PC-3 (cell line): ENCODE results near the gene AJAP1. TPM values are rescaled to one million over a fixed set of nuclear protein-coding genes. Genes with fewer than 3 reads are reported as not detected.

ENCODE experiments used
- ATAC-seq: fragments of 200-7000 bp; cut with Tn5 transposase; 2 replicates; pipeline ENCODE4 v1.9.1; 2020; ENCODE audit warnings: mild to moderate bottlenecking, moderate library complexity
- Bru-seq: library from RNA; stranded (reverse); fragments of 400-500 nt; gene quantifications from one replicate; lab custom pipeline; 2021; lab: Mats Ljungman, UMichigan
- BruChase-seq, 2 experiments: library from RNA; stranded (reverse); fragments of 400-500 nt; gene quantifications; one replicate each; lab custom pipeline; 2021; lab: Mats Ljungman, UMichigan
- BruUV-seq: library from RNA; stranded (reverse); fragments of 400-500 nt; replicated peaks from 2 replicates; lab custom pipeline; 2021; lab: Mats Ljungman, UMichigan
- CTCF ChIA-PET: fragments of 300-600 bp; sonication (Branson Sonifier 250); formaldehyde crosslinking; loops from one replicate; lab custom pipeline; 2022; ENCODE audit warnings: antibody characterized with exemption; lab: Charles Lee
- POLR2A ChIA-PET: fragments of 300-600 bp; sonication (Branson Sonifier 250); formaldehyde crosslinking; loops from one replicate; lab custom pipeline; 2022; ENCODE audit warnings: antibody characterized with exemption; ENCODE audit not compliant: unreplicated experiment; lab: Charles Lee
- DNase-seq: peaks from one replicate; pipeline ENCODE4 v3.0.0-alpha.2; 2015
- H2AFZ ChIP-seq: fragments of 300-600 bp; sonication (generic); 2 replicates; pipeline ENCODE4 v1.6.0; 2016; ENCODE audit warnings: antibody characterized with exemption, low read length
- H3F3A ChIP-seq: fragments of 300-600 bp; sonication (generic); one replicate; pipeline ENCODE4 v1.6.0; 2017; ENCODE audit warnings: antibody characterized with exemption, low read length, control low read depth, mild to moderate bottlenecking; ENCODE audit not compliant: unreplicated experiment
- H3K27ac ChIP-seq: fragments of 300-600 bp; sonication (generic); 2 replicates; pipeline ENCODE4 v1.5.1; 2016; ENCODE audit warnings: mild to moderate bottlenecking, low read length
- H3K27me3 ChIP-seq: fragments of 300-600 bp; sonication (generic); 2 replicates; pipeline ENCODE4 v1.6.1; 2016; ENCODE audit warnings: low read length, mixed read lengths
- H3K36me3 ChIP-seq: fragments of 300-600 bp; sonication (generic); 2 replicates; pipeline ENCODE4 v1.6.1; 2016; ENCODE audit warnings: low read depth, mixed run types, low read length, mixed read lengths
- H3K4me1 ChIP-seq: fragments of 300-600 bp; sonication (generic); 2 replicates; pipeline ENCODE4 v1.5.1; 2016; ENCODE audit warnings: low read length; ENCODE audit not compliant: insufficient read depth
- H3K4me2 ChIP-seq: fragments of 300-600 bp; sonication (generic); 2 replicates; pipeline ENCODE4 v1.6.0; 2016; ENCODE audit warnings: low read length
- H3K4me3 ChIP-seq: fragments of 300-600 bp; sonication (generic); 2 replicates; pipeline ENCODE4 v1.5.1; 2016; ENCODE audit warnings: mild to moderate bottlenecking, low read length, mixed read lengths
- H3K79me2 ChIP-seq: fragments of 300-600 bp; sonication (generic); 2 replicates; pipeline ENCODE4 v1.6.1; 2017; ENCODE audit warnings: low read length, mixed read lengths
- H3K9ac ChIP-seq: fragments of 300-600 bp; sonication (generic); 2 replicates; pipeline ENCODE4 v1.6.0; 2016; ENCODE audit warnings: mild to moderate bottlenecking, low read length
- H3K9me2 ChIP-seq: fragments of 300-600 bp; sonication (generic); replicated peaks from 2 replicates; pipeline ENCODE4 v1.6.1; 2016; ENCODE audit warnings: mixed run types, low read length, mixed read lengths
- H3K9me3 ChIP-seq: fragments of 300-600 bp; sonication (generic); 2 replicates; pipeline ENCODE4 v1.6.1; 2016; ENCODE audit warnings: low read length, mixed read lengths
- H4K20me1 ChIP-seq: fragments of 300-600 bp; sonication (generic); 2 replicates; pipeline ENCODE4 v1.6.1; 2016; ENCODE audit warnings: low read length, mixed read lengths
- CTCF ChIP-seq: fragments of 300-600 bp; sonication (generic); conservative IDR thresholded peaks from 2 replicates; pipeline ENCODE4 v1.5.1; 2017; ENCODE audit warnings: antibody characterized with exemption, low read depth, mild to moderate bottlenecking, low read length
- EZH2 ChIP-seq: fragments of 300-600 bp; sonication (generic); IDR thresholded peaks from one replicate; pipeline ENCODE4 v1.6.1; 2017; ENCODE audit warnings: antibody characterized with exemption, mild to moderate bottlenecking, low read length; ENCODE audit not compliant: unreplicated experiment
- EZH2phosphoT487 ChIP-seq: fragments of 300-600 bp; sonication (generic); IDR thresholded peaks from 2 replicates; pipeline ENCODE4 v1.6.1; 2018; ENCODE audit warnings: mild to moderate bottlenecking, antibody characterized with exemption, low read length, borderline replicate concordance
- intact Hi-C: fragments of 100-400 bp; cut with micrococcal nuclease; formaldehyde crosslinking; loops from 2 replicates; pipeline ENCODE4 v1.9.0; 2023
- long read RNA-seq: library from polyadenylated mRNA; unstranded; transcript quantifications from one replicate; pipeline ENCODE4 v2.0.0, GENCODE V29; 2021; ENCODE audit not compliant: unreplicated experiment
- total RNA-seq: library from RNA; depleted of rRNA; stranded (reverse); fragments of >200 nt; gene quantifications from 2 replicates; pipeline ENCODE4 v1.2.3, GENCODE V29; 2014; rRNA removed

The AJAP1 gene, protein sequence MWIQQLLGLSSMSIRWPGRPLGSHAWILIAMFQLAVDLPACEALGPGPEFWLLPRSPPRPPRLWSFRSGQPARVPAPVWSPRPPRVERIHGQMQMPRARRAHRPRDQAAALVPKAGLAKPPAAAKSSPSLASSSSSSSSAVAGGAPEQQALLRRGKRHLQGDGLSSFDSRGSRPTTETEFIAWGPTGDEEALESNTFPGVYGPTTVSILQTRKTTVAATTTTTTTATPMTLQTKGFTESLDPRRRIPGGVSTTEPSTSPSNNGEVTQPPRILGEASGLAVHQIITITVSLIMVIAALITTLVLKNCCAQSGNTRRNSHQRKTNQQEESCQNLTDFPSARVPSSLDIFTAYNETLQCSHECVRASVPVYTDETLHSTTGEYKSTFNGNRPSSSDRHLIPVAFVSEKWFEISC
- total RNA-seq (not detected in 2 replicates), Bru-seq, nascent RNA (percentile 4 among the genes with signal in this experiment), BruChase-seq, experiment 1, labeled RNA remaining after a 6-hour chase (percentile 2 among the genes with signal in this experiment), BruChase-seq, experiment 2, labeled RNA remaining after a 2-hour chase (percentile 0 among the genes with signal in this experiment)
- long read RNA-seq, result 0 reads

GRCh38 chr1:4653796-4654725 is at the start of gene AJAP1:
Gene AJAP1 (plus strand): TSS chr1:4654609. CDS start chr1:4655426, 817 bp downstream.
- no TSS peak for BruUV-seq
- TF ChIP-seq EZH2phosphoT487 (no peak), EZH2 (no peak), CTCF (no peak)
- no peaks in the 10 kb centered on the region for H3K79me2 ChIP-seq
- intact Hi-C loops, result loop anchor here (10.0 kb wide), 1 partner anchor 749 kb away; the partner anchor contains the start of gene C1orf174
- no peaks in the 10 kb centered on the region for H3K9me3 ChIP-seq
- no peaks in the 10 kb centered on the region for H3K9me2 ChIP-seq
- H3K4me3 ChIP-seq, result no peak within 1 kb of the TSS
- no peaks in the 10 kb centered on the region for H4K20me1 ChIP-seq
- no peak within 1 kb of the TSS for H3K27ac ChIP-seq
- no peak within 1 kb of the TSS for H2AFZ ChIP-seq
- H3F3A ChIP-seq, result no peaks in the 10 kb centered on the region
- peaks cover 34% of the 10 kb centered on the region for H3K27me3 ChIP-seq
- H3K4me2 ChIP-seq, result no peak within 1 kb of the TSS
- ChIA-PET CTCF (no interaction called here), POLR2A (no interaction called here)
- peaks cover 12% of the 10 kb centered on the region; the same call in 1 of the 2 replicates for H3K4me1 ChIP-seq
- H3K9ac ChIP-seq, result no peak within 1 kb of the TSS
- DNase-seq (no peak), ATAC-seq (no peak)
- H3K36me3 ChIP-seq, result no peaks in the 10 kb centered on the region

DNA sequence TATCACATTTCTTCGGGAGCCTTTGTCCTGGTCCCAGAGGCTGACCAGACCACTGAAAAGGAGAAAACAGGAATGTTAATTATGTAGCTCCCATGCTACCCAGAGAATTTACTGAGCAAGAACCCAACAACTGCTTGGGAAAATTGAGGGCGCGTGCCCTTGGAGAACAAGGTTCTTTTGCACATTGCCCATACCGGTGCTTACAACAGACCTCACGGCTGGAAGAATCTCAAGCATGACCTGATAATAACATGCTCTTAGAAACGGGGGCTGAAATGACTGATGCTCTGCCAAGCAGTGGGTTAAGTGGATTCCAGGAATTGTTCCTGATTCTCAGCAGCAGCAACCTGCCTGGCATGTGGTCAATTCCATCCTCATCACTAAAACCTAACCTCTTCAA is 49.3 kb upstream of the AJAP1 start:
- ChIA-PET POLR2A (no interaction called here), CTCF (no interaction called here)
- Histone ChIP-seq H4K20me1 (no peaks in the 10 kb centered on the region), H3F3A (no peaks in the 10 kb centered on the region), H3K27me3 (peaks cover 45% of the 10 kb centered on the region), H3K4me1 (no peaks in the 10 kb centered on the region), H2AFZ (no peak overlapping the region), H3K79me2 (no peaks in the 10 kb centered on the region), H3K27ac (no peak overlapping the region), H3K9me2 (no peaks in the 10 kb centered on the region), H3K9ac (no peak overlapping the region), H3K9me3 (peaks cover 11% of the 10 kb centered on the region), H3K4me3 (no peak overlapping the region), H3K36me3 (no peaks in the 10 kb centered on the region), H3K4me2 (no peak overlapping the region)
- DNase-seq, result no peak
- TF ChIP-seq EZH2 (no peak), CTCF (no peak), EZH2phosphoT487 (no peak)
- no peak for ATAC-seq
- no TSS peak for BruUV-seq
- intact Hi-C loops, result no loop called here
